Fibroblast of skin of scalp (primary cell): ENCODE measurements around the gene BLTP3A. TPM values are rescaled to one million over a fixed set of nuclear protein-coding genes. Genes with fewer than 3 reads are reported as not detected.
"Not testable (repeated sequence)": the region's sequence is repeated elsewhere in the genome, so short reads cannot be mapped to it uniquely, and the experiment has no call there.

Experiments
- DNase-seq: peaks from one replicate; pipeline ENCODE4 v3.0.0-alpha.2; 2013
- polyA plus RNA-seq, 2 experiments: library from polyadenylated mRNA; unstranded; fragments of 120-200 nt; gene quantifications; one replicate each; pipeline ENCODE4 v1.2.1, GENCODE V29; 2013; ENCODE audit not compliant: insufficient read length in 2 of 2

BLTP3A gene
- 12.4 TPM for polyA plus RNA-seq (2013, experiment 1 of 2; ENCODE audit: insufficient read length)
- 13.5 TPM for polyA plus RNA-seq (2013, experiment 2 of 2; ENCODE audit: insufficient read length)

DNA sequence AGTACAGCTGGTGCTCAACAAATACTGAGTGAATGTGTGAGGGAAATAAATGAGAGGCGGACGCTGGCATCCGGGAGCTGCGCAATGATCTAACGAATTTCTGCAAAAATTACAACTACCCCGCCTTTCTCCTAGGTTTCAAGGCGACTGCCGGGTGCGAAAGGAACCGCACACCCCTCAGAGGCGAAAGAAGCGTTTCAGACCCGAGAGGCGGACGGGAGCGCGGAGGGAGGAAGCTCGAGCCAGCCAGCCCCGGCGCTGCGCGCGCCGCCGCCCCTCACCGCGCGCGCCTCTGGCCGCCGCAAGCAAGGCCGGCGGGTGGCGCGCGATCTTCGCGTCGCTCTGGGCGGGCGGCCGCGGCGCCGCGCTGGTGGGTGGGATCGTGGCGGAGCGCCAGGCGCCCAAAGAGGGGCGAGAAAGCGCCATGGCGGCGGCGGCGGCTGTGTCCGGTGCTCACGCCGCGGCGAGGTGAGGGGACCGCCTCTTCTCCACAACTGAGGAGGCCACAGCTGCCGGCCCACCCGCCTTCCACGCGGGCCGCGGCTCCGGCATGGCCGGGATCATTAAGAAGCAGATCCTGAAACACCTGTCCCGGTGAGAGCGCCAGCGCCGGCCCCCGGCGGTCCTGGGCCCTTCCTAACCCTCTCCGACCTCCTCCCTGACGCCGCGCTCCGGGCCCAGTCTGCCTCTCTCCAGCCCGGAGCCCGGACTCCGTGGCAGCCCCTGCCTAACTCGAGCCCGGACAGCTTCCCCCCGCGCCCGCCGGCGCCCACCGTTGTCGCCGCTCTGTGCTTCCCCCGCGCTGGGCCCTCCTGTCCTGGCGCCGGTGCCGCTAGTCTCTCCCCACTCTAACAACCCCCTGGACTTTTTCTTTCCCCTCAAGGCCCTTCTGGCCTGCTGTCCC, at the start of gene BLTP3A:
TSS of gene BLTP3A (plus strand) at position 383 of the 904 bp plus-strand sequence. CDS start at position 551, 168 bp downstream.
- DNase-seq, result peak; percentile 72

DNA sequence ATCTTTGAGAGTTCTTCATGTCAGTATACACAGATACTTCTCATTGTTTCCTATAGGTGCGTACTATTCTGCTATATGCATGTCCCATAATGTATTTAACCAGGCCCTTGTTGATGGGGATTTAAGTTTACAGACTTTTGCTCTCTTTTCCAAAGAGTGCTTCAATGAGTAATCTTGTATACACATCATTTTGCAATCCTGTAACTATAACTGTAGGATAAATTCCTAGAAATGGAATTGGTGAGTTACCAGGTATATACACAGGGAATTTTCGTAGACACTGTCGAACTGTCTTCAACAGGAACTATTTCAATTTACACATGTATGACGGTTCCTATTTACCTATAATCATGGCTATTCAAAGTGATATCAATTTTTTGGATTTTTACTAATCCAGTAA, 49.8 kb upstream of the BLTP3A start:
- DNase-seq, result no peak

DNA sequence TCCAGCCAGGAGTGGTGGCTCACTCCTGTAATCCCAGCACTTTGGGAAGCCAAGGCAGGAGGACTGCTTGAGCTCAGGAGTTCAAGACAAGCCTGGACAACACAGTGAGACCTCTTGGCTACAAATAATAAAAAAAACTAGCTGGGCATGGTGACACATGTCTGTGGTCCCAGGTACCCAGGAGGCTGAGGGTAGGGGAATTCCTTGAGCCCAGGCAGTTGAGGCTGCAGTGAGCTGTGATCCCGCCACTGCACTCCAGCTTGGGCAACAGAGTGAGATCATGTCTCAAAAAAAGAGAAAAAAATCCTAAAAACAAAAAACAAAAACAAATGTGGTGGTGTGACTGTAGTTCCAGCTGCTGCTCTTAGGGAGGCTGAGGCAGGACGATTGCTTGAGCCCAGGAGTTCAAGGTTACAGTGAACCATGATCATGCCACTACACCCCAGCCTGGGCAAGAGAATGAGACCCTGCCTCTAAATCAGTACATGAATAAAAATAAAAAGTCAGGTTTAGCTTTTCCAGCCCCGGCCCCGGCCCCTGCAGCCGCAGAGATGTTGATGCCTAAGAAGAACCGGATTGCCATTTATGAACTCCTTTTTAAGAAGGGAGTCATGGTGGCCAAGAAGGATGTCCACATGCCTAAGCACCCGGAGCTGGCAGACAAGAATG, 48.1 kb upstream of the BLTP3A start:
- DNase-seq, result no peak

GRCh38 chr6:34744294-34744647, 47.6 kb upstream of the BLTP3A start:
- DNase-seq, result not testable (repeated sequence)

DNA sequence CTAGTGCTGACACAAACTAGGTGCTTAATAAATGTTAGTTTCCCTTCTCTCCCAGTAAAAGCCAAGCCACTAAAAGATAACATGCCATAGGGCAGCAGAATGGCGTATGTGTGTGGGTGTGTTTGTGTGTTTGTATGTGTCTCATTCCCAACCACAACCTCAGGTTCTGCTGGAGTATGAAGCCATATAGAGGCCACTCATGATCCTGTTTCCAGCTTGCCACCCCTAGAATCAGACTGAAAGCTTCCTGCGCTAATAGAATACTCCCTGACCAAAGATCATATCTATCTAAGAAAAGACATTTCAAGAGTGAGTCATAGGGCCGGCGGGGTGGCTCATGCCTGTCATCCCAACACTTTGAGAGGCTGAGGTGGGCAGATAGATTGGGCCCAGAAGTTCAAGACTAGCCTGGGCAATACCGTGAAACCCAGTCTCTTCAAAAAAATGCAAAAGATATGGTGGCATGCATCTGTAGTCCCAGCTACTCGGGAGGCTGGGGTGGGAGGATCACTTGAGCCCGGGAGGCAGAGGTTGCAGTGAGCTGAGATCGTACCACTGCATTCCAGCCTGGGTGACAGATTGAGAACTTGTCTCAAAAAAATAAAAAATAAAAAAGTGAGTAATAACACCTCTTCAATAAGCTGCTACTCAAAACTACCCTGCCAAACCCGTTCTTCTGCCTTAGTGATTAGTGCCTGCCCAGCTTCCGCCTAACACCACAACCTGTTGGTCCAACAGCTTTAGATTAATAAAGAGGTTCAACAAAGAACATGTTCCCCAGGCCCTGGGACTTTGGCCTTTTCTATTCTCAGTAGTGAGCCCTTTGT, 46.4 kb upstream of the BLTP3A start:
- no peak for DNase-seq

- no peak for DNase-seq
These were observed 45.6 kb upstream of the BLTP3A start for GRCh38 chr6:34746104-34746846.

GRCh38 chr6:34748757-34749156, 43.1 kb upstream of the BLTP3A start:
- DNase-seq, result no peak

GRCh38 chr6:34756513-34756856, 35.4 kb upstream of the BLTP3A start:
- peak; percentile 26 for DNase-seq

DNA sequence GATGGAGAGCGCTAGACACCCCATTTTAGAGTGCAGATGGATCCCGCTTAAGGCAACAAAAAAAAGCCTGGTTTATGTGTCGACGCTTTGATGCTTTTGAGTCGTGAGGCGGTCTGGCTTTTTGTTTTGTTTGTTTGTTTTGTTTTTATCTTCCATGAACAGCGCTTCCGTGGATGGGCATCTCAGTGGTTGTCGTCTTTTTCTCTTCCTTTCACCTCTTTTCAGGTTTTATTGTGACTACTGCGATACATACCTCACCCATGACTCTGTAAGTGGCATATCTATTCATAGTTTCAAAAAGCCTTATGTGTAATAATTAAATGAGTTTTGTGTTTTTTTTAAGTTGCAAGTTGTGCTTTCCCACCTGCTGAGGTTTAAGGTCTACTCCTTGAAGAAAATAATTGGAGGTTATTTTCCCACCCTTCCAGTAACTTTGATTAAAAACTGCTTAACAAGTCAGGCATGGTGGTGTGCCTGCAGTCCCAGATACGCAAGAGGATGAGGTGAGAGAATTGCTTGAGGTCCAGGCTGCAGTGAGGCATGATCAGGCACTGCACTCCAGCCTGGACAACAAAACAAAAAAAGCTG, 34.1 kb upstream of the BLTP3A start:
- no peak for DNase-seq

GRCh38 chr6:34760108-34760507, 31.8 kb upstream of the BLTP3A start:
- no peak for DNase-seq

- DNase-seq, result not testable (repeated sequence)
These were observed 30.2 kb upstream of the BLTP3A start for GRCh38 chr6:34761681-34762080.

GRCh38 chr6:34768148-34768547, 23.7 kb upstream of the BLTP3A start:
- DNase-seq, result no peak

DNA sequence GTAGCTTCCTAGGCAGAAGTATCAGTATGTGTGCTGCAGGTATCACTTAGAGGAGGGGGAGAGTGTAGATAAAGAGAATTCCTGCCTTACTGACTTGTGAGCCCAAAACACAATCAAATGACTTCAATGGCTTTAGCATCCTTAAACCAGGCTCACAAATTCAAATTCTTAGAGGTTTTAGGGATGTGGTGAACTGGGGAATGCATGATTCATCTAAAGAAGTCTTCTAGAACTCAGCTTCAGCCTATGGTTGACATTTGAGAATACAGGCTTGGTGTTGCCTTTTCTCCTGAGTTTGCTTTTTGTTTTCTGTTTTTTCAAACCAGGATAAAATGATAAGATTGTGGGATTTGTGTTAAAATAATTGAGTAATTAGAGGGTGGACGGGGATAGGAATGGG, 20.2 kb upstream of the BLTP3A start:
- DNase-seq, result peak; percentile 72

- DNase-seq, result no peak
These were observed 18.9 kb upstream of the BLTP3A start for GRCh38 chr6:34772940-34773339.

DNA sequence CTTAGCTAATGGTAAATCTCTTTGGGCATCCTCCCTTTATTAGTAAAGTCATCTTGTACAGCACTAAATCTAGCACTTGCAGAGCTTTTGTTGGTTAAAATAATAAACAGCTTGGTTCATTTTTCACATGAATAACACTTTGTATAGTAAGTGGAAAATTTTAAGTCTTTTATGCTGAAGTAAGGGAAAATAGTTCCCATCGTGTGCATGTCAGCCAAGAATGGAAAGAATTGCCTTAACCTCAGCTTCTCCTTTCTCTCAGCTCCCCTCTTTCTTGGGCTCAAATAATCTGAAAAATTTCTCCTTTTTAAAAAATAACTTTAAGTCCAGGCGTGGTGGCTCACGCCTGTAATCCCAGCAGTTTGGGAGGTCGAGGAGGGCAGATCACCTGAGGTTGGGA, 18.0 kb upstream of the BLTP3A start:
- DNase-seq, result no peak

DNA sequence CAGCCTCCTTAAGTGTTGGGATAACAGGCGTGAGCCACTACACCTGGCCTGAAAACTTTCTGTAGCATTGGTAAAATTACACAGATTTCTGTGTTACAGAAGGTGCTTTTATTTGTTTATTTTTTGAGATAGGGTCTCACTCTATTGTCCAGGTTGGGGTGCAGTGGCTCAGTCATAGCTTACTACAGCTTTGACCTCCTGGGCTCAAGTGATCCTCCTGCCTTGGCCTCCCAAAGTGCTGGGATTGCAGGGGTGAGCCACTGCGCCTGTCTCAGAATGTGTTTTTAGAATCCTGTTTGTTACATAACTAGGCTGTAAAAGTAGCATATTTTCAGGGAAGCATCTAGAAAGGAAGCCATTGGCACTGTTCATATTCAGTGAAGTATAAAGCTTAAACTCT, 16.9 kb upstream of the BLTP3A start:
- DNase-seq, result no peak

DNA sequence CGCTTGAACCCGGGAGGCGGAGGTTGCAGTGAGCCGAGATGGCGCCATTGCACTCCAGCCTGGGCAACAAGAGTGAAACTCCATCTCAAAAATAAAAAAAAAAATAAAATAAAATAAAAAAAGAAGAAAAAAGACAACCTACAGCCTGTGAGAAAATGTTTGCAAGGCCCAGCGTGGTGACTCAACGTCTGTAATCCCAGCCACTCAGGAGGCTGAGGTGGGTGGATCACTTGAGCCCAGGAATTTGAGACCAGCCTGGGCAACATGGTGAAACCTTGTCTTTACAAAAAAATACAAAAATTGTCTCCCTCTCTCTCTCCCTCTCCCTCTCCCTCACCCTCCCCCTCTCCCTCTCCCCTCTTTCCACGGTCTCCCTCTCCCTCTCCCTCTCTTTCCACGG, 6.5 kb upstream of the BLTP3A start:
- DNase-seq, result peak; percentile 20

DNA sequence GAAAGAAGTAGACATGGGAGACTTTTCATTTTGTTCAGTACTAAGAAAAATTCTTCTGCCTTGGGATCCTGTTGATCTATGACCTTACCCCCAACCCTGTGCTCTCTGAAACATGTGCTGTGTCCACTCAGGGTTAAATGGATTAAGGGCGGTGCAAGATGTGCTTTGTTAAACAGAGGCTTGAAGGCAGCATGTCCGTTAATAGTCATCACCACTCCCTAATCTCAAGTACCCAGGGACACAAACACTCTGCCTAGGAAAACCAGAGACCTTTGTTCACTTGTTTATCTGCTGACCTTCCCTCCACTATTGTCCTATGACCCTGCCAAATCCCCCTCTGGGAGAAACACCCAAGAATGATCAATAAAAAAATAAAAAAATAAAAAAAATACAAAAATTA, 4.7 kb upstream of the BLTP3A start:
- not testable (repeated sequence) for DNase-seq

GRCh38 chr6:34788111-34788510, 3.8 kb upstream of the BLTP3A start:
- no peak for DNase-seq

GRCh38 chr6:34791164-34791700, 651 bp upstream of the BLTP3A start:
- peak; percentile 19 for DNase-seq
